Neural progenitor cell (in vitro differentiated cells): ENCODE data around the gene CSTF2T.

Experiments
- EZH2 ChIP-seq: fragments of 200-600 bp; sonication (generic); IDR thresholded peaks from 2 replicates; pipeline ENCODE4 v1.6.1; 2017; ENCODE audit warnings: antibody characterized with exemption, mild to moderate bottlenecking, moderate library complexity
- EZH2phosphoT487 ChIP-seq: fragments of 200-600 bp; sonication (generic); IDR thresholded peaks from 2 replicates; pipeline ENCODE4 v1.6.1; 2017; ENCODE audit warnings: antibody characterized with exemption
- TF ChIP-seq, protein P1 (sequence below): fragments of 200-600 bp; sonication (generic); IDR thresholded peaks from 2 replicates; pipeline ENCODE4 v1.5.1; 2017; ENCODE audit warnings: antibody characterized with exemption, mild to moderate bottlenecking

DNA sequence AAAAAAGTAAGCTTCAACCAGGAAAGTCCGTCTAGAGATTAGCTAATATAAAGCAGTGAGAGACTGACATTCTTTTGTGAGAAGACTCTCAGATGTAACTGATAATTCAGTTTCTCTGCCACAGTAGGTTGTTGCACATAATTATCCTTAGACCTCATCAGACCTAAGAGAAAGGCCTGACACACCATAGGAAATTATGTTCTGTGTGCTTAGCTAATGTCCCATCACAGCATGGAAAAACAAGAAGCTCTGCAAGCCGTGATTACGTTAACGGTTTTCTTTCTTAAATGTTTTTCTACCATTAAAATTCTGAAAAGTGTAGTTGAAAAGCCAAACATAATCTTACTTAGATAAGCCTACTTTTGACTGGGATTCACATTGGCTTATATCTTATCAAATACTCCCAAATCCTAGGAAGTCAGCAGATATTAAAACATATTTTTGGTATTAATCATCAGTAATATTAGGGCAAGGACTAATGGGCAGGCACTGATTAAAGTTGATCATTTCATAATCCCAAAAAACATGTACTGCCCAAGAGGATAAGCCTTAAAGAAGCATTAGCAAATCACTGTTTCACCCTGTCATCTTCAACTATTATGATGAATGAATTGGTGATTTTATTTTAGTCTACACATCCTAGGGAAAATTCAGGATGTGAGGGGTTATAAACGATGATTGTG, 5.2 kb downstream of the CSTF2T start:
- TF ChIP-seq, protein P1, sequence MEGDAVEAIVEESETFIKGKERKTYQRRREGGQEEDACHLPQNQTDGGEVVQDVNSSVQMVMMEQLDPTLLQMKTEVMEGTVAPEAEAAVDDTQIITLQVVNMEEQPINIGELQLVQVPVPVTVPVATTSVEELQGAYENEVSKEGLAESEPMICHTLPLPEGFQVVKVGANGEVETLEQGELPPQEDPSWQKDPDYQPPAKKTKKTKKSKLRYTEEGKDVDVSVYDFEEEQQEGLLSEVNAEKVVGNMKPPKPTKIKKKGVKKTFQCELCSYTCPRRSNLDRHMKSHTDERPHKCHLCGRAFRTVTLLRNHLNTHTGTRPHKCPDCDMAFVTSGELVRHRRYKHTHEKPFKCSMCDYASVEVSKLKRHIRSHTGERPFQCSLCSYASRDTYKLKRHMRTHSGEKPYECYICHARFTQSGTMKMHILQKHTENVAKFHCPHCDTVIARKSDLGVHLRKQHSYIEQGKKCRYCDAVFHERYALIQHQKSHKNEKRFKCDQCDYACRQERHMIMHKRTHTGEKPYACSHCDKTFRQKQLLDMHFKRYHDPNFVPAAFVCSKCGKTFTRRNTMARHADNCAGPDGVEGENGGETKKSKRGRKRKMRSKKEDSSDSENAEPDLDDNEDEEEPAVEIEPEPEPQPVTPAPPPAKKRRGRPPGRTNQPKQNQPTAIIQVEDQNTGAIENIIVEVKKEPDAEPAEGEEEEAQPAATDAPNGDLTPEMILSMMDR, result no peak
- TF ChIP-seq EZH2 (no peak), EZH2phosphoT487 (no peak)
